ENCODE measurements around the gene CEMIP. TPM values are rescaled to one million over a fixed set of nuclear protein-coding genes. Genes with fewer than 3 reads are reported as not detected.
A peak's percentile ranks its signal among the peaks of the same experiment; 100 is the strongest.

Gene CEMIP
- total RNA-seq, 1 experiment from 2014 or later, result 0.07 TPM

DNA sequence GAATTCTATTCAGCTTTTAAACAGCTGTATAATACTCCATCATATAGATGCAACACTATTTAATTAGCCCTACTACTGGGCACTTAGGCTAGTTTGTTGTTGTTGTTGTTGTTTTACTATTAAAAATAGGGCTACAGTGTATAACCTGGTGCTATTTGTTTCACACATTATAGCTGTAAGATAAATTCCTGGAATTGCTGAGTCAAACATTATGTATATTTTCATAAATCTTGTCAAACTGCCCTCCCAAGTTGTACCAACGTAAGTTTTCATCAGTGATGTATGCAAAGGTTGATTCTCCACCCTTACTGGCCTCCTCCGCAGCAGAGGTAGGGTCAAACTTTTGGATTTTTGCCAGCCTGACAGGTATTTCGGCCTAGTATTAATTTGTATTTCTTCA, 3.8 kb upstream of the CEMIP start:
- POLR2A ChIA-PET, result no interaction called here
- H3K27me3 ChIP-seq (replicated peaks; ENCODE audit: control insufficient read depth, insufficient read depth, low read length), result no peaks in the 10 kb centered on the region; the same call in 1 of the 2 replicates
- no peak overlapping the region for H3K4me3 Mint-ChIP-seq (ENCODE audit: unreplicated experiment)
- no TSS peak for BruUV-seq (replicated peaks)
- no peaks in the 10 kb centered on the region for H3K9me3 ChIP-seq
- H3K9me3 Mint-ChIP-seq (ENCODE audit: unreplicated experiment), result no peaks in the 10 kb centered on the region
- no peak for DNase-seq
- H3K36me3 Mint-ChIP-seq (ENCODE audit: insufficient read depth, unreplicated experiment), result no peaks in the 10 kb centered on the region
- H3K36me3 ChIP-seq (ENCODE audit: control insufficient read depth, insufficient read depth, low read length), result no peaks in the 10 kb centered on the region
- H3K4me1 Mint-ChIP-seq (ENCODE audit: low read depth, unreplicated experiment), result peaks cover 5% of the 10 kb centered on the region
- no peak for TF ChIP-seq CTCF (IDR thresholded peaks at IDR 0.05; ENCODE audit: insufficient read depth in 1 of 2, low read depth in 1 of 2, low read length in 1 of 2, severe bottlenecking in 1 of 2, unreplicated experiment in 1 of 2)
- no peaks in the 10 kb centered on the region for H3K4me1 ChIP-seq
- H3K4me3 ChIP-seq (ENCODE audit: low read depth, low read length), result no peak overlapping the region
- intact Hi-C loops (cut with micrococcal nuclease; ENCODE audit: unreplicated experiment), result no loop called here
- no peak overlapping the region for H3K27ac Mint-ChIP-seq (ENCODE audit: unreplicated experiment)
- peaks cover 8% of the 10 kb centered on the region for H3K27me3 Mint-ChIP-seq (ENCODE audit: insufficient read depth, unreplicated experiment)
- CTCF ChIA-PET, result interaction anchor here (1.5 to 5.4 kb wide), 3 partner anchors 47 to 208 kb away, joined by 5 to 84 read pairs (median 66); no protein-coding TSS in a partner anchor

DNA sequence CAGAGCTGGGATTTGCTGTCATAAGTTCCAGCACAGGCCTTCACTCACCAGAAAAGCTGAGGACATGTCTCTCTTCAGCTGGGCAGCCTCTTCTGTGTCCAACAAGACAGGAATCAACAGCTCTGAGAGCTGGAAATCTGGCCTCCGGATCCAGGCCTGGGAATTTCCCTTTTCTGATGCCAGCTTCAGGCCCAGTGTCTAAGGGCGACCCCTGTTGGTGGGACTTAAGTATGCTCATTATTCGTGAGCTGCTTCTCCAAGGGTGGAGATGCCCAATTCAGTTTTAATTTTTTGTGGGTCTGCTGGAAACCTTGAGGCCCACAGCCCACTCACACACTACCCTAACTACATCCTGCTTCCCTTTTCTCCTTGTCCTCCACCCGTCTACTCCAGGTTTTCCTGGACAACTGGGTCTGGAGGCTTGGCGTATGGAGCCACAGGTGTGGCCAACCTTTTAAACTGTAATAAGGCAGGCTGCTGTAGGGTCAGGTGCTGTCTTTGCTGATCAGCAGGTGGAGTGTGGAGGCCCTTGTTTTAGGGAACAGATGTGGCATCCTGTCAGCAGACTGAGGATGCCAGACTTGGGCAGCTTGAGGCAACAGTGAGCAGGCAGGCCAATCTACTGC, 2.6 kb upstream of the CEMIP start:
- POLR2A ChIA-PET, result interaction anchor here (0.6 kb wide), 1 partner anchor 624 kb away, joined by 16 read pairs; no protein-coding TSS in a partner anchor
- Histone ChIP-seq H3K9me3 (no peaks in the 10 kb centered on the region), H3K4me3 (ENCODE audit: low read depth, low read length) (no peak overlapping the region), H3K27me3 (replicated peaks; ENCODE audit: control insufficient read depth, insufficient read depth, low read length) (no peaks in the 10 kb centered on the region; the same call in 1 of the 2 replicates), H3K36me3 (ENCODE audit: control insufficient read depth, insufficient read depth, low read length) (no peaks in the 10 kb centered on the region), H3K4me1 (no peaks in the 10 kb centered on the region)
- peak; percentile 65 to 79 for DNase-seq
- Mint-ChIP-seq H3K27me3 (ENCODE audit: insufficient read depth, unreplicated experiment) (peaks cover 8% of the 10 kb centered on the region), H3K4me3 (ENCODE audit: unreplicated experiment) (no peak overlapping the region), H3K27ac (ENCODE audit: unreplicated experiment) (no peak overlapping the region), H3K4me1 (ENCODE audit: low read depth, unreplicated experiment) (peaks cover 5% of the 10 kb centered on the region), H3K9me3 (ENCODE audit: unreplicated experiment) (no peaks in the 10 kb centered on the region), H3K36me3 (ENCODE audit: insufficient read depth, unreplicated experiment) (no peaks in the 10 kb centered on the region)
- CTCF ChIA-PET, result interaction anchor here (0.5 to 5.4 kb wide), 24 partner anchors 12 to 430 kb away, joined by 3 to 84 read pairs (median 5); partner anchors contain the start of gene ABHD17C
- TF ChIP-seq CTCF (IDR thresholded peaks at IDR 0.05; ENCODE audit: insufficient read depth in 1 of 2, low read depth in 1 of 2, low read length in 1 of 2, severe bottlenecking in 1 of 2, unreplicated experiment in 1 of 2), result peak; percentile 77 to 84
- intact Hi-C loops (cut with micrococcal nuclease; ENCODE audit: unreplicated experiment), result loop anchor here (1.0 kb wide), 2 partner anchors 116 to 320 kb away; no protein-coding TSS in a partner anchor
- BruUV-seq (replicated peaks), result no TSS peak

GRCh38 chr15:80777137-80777536, 2.0 kb upstream of the CEMIP start:
- Histone ChIP-seq H3K4me3 (ENCODE audit: low read depth, low read length) (no peak overlapping the region), H3K36me3 (ENCODE audit: control insufficient read depth, insufficient read depth, low read length) (no peaks in the 10 kb centered on the region), H3K4me1 (no peaks in the 10 kb centered on the region), H3K9me3 (no peaks in the 10 kb centered on the region), H3K27me3 (replicated peaks; ENCODE audit: control insufficient read depth, insufficient read depth, low read length) (no peaks in the 10 kb centered on the region; the same call in 1 of the 2 replicates)
- intact Hi-C loops (cut with micrococcal nuclease; ENCODE audit: unreplicated experiment), result no loop called here
- H3K27ac Mint-ChIP-seq (ENCODE audit: unreplicated experiment), result no peak overlapping the region
- CTCF ChIA-PET, result interaction anchor here (0.5 to 5.4 kb wide), 21 partner anchors 12 to 430 kb away, joined by 3 to 84 read pairs (median 5); partner anchors contain the start of gene ABHD17C
- H3K9me3 Mint-ChIP-seq (ENCODE audit: unreplicated experiment), result no peaks in the 10 kb centered on the region
- no peak overlapping the region for H3K4me3 Mint-ChIP-seq (ENCODE audit: unreplicated experiment)
- POLR2A ChIA-PET, result no interaction called here
- no peak for DNase-seq
- no peaks in the 10 kb centered on the region for H3K36me3 Mint-ChIP-seq (ENCODE audit: insufficient read depth, unreplicated experiment)
- no peak for TF ChIP-seq CTCF (IDR thresholded peaks at IDR 0.05; ENCODE audit: insufficient read depth in 1 of 2, low read depth in 1 of 2, low read length in 1 of 2, severe bottlenecking in 1 of 2, unreplicated experiment in 1 of 2)
- H3K27me3 Mint-ChIP-seq (ENCODE audit: insufficient read depth, unreplicated experiment), result peaks cover 8% of the 10 kb centered on the region
- H3K4me1 Mint-ChIP-seq (ENCODE audit: low read depth, unreplicated experiment), result peaks cover 5% of the 10 kb centered on the region
- no TSS peak for BruUV-seq (replicated peaks)
